Cardiac fibroblast (primary cell): Measurements from ENCODE around the gene SULT4A1.
A peak's percentile ranks its signal among the peaks of the same experiment; 100 is the strongest.

Experiments used
- DNase-seq, 2 donors: peaks; one replicate each; pipeline versions ENCODE4 v3.0.0 to v3.0.0-alpha.2; 2010; ENCODE audit warnings: low read depth in 2 of 2
- H3K4me3 ChIP-seq, 2 donors: replicated peaks in 1 of 2; 1 replicate in 1 of 2; 2 replicates in 1 of 2; pipeline ENCODE4 v1.5.1; 2011; ENCODE audit warnings: low read depth in 2 of 2, low read length in 2 of 2, mild to moderate bottlenecking in 2 of 2, moderate library complexity in 1 of 2
- CTCF ChIP-seq: IDR thresholded peaks from one replicate; pipeline ENCODE4 v1.5.1; 2011; ENCODE audit warnings: low read depth, mild to moderate bottlenecking, low read length, inconsistent platforms

SULT4A1 gene

DNA sequence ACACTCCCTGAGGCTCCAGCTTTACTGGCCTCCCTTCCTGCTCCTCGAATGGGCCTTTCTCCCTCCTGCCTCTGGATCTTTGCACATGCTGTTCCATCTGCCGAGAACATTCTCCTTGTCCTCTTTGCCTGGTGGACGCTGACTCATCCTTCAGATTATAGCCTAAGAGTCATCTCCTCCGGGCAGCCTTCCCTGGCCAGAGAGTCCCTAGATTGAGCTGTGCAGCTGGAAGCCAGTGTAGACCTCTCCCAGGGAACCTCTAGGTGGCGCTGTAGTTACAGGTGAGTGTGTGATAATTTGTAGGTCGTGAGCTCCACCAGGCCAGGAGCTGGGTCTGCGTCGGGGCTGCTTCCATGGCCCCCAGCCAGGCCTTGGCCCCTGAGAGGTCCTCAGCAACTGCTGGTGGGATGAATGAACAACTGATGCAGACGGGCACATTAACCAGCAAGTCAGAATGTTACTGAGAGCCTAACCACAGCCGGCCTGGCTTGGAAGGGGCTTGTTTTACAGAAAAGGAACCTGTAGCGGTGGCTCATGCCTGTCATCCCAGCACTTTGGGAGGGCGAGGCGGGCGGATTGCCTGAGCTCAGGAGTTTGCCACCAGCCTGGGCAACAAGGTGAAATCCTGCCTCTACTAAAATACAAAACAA is 20.8 kb upstream of the SULT4A1 start:
- DNase-seq, result peak; percentile 68 to 85
- no peak overlapping the region for H3K4me3 ChIP-seq
- TF ChIP-seq CTCF, result peak; percentile 62

DNA sequence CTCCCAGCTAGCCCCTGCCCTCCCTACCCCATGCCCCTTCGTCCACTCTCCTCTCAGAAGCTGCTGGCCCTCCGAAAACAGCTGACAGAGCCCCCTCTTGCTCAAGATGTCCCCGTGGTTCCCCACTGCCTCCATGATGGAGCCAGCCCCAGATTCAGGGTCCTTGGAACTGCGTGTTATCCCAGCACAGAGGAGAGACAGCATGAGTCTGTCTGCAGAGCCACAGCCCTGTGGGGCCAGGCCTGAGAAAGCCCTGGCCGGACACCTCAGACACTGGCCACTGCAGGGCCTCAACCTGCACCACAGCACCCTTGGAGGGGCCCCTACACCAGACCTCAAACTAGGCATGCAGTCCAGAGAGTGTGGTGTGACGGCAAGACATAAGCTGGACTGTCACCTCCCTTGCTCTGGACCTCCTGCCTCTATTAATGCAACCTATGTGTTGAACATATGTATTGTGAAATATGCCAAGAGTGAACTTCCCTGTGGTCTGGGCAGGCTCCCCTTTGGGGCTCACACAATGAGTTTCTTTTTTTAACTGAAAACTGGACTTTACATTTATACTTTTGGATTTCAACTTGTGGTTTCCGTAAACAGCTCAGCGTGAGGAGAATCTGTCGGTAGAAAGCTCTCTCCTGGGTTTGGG is 19.9 kb upstream of the SULT4A1 start:
- no peak for DNase-seq
- TF ChIP-seq CTCF, result no peak
- H3K4me3 ChIP-seq, result no peak overlapping the region

GRCh38 chr22:43881091-43882061 is 19.1 kb upstream of the SULT4A1 start:
- no peak for DNase-seq
- no peak overlapping the region for H3K4me3 ChIP-seq
- TF ChIP-seq CTCF, result no peak

GRCh38 chr22:43880541-43880991 is 18.3 kb upstream of the SULT4A1 start:
- H3K4me3 ChIP-seq, result no peak overlapping the region
- TF ChIP-seq CTCF, result no peak
- DNase-seq, result no peak

DNA sequence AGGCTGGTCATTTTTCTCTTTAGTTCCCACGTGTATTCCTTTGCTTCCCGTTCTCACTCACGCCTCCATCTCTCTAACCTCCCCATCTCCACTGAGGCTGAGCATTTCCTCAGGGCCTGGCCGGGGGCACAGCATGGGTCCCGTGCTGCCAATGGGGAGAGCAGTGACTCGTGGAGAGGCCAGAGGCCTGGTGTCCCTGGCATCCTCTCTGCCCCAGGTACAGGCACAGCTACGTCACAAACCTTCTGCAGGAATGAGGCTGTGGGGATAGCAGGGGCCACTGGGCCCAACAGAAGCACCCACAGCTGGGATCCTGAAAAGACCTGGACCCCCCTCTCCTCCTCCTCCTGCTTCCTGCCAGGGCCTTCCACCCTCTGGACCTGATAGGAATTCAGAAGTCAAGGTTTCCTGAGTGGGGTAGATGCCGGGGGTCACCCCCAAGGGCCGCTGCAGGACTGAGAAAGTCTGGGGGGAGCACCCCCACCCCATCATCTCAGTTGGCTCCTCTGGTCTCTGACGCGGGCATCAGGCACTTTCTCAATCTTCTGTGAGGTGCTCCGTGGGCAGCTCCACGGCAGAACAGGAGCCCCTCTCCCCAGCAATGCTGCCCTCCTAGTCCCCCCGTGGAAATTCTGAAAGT is 17.7 kb upstream of the SULT4A1 start:
- no peak for DNase-seq
- no peak overlapping the region for H3K4me3 ChIP-seq
- no peak for TF ChIP-seq CTCF

DNA sequence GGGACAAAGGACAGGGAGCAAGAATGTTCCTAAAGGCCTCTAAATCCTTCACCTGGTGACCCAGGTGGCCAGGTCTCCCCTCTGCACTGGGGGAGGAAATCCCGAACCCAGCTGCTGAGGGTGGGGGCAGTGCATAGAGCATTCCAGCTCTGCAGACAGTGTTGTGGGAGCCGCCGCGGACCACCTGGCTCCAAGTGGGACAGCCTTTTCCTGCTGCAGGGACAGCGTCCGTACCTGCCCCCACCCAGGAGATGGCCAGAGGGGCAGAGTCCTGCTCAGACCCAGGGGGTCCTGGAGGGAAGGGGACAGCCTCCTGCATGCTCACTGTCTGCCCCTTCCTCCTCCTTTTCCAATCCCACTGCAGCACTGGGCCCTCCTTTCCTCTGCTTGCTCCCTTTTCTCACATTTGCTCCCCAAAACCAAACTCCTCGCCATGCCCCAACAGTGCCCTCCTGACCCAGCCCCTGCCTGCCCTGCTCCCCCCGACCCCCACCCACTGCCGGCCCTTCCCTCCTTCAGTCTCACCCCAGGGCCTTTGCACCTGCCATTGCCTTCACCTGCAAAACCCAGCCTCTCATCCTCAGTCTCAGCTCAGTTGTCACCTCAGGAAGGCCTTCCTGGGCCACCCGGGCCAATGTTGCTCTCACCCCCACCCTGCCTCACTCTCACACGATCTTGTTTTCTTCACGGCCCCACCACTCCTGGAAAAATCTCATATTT is 16.7 kb upstream of the SULT4A1 start:
- DNase-seq, result no peak
- no peak overlapping the region for H3K4me3 ChIP-seq
- no peak for TF ChIP-seq CTCF
